NCI-H2081 (cell line): ENCODE measurements around the gene FCHSD2.

Experiments used
- DNase-seq, 2 experiments: peaks; one replicate each; lab custom pipeline; 2025; lab: John Stamatoyannopoulos, UW

The FCHSD2 gene

GRCh38 chr11:73142128-73142377, at the start of gene FCHSD2:
TSS of gene FCHSD2 (minus strand) at chr11:73142318. CDS start at chr11:73141877, 441 bp downstream.
- no peak for DNase-seq

- DNase-seq: no peak
Observed at GRCh38 chr11:73191151-73191550, 49.0 kb upstream of the FCHSD2 start.

DNA sequence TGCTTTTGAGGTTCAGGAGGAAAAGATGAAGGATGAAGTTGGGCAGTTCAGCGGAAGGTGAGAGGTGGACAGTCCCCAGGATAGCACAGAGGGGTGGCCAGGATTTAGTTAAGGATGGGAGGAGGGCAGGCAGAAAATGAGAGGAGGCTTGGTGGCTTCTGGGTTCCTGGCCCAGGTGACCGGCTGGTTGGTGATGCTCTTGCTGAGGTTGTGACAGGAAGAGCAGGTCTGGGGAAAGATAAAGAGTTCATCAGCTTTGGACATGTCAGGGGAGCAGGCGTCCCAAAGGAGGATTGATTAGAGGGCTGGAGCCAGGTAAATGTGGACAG, 48.4 kb upstream of the FCHSD2 start:
- DNase-seq: no peak

- DNase-seq: no peak
Observed at GRCh38 chr11:73189723-73190556, 47.8 kb upstream of the FCHSD2 start.

DNA sequence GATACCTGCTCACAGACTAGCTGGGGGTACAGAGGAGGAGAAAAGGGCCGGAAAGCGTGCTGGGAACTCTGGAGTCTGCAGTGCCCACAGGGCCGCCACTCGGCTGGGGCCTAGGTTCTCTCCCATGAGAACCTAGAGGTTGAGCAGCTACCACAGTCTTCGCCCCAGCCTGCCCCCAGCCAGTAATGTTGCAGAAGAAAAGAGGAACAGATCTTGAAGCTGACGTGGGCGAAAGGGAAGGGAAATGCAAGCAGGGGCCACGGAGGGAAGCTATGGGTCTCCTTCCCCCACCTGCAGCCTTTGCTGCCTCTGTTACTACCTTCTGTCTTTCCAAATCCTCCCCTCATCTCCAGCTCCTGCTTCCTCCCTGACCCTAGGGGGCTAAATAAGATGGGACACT, 47.2 kb upstream of the FCHSD2 start:
- no peak for DNase-seq

GRCh38 chr11:73188301-73188700, 46.2 kb upstream of the FCHSD2 start:
- DNase-seq: no peak

DNA sequence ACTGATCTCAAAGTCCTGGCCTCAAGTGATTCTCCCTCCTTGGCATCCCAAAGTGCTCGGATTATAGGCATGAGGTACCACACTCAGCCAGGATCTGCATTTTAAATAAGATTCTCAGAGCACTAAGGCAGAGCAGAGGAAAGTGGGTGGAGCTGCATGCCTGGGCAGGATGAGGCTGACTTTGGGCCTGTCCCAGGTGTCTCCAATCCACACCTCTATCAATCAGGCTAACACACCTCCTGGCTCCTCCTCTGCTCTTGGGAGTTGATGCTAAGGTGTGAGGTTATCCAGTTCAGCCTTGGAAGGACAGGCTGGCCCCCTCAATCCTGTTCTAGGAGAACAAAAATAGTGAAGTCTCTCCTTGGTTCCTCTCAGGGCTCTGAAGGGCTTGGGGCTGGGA, 45.7 kb upstream of the FCHSD2 start:
- DNase-seq: no peak

DNA sequence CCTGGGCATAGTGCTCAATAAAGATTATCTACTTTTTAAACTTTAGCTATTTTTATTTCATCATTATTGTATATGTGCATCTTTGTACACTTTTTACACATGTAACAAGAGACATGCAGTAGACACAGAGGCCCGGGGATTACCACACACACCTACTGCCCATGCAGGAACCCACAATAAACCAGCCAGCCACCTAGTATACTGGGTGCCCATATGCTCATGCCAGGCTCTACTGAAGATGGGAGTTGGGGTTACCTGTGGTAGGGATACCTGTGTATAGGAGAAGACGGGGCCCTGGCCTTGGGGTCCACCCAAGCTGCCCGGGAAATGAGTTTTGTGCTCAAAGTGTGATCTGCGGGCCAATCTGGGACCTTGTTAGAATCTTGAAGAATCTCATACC, 44.8 kb upstream of the FCHSD2 start:
- DNase-seq: no peak

DNA sequence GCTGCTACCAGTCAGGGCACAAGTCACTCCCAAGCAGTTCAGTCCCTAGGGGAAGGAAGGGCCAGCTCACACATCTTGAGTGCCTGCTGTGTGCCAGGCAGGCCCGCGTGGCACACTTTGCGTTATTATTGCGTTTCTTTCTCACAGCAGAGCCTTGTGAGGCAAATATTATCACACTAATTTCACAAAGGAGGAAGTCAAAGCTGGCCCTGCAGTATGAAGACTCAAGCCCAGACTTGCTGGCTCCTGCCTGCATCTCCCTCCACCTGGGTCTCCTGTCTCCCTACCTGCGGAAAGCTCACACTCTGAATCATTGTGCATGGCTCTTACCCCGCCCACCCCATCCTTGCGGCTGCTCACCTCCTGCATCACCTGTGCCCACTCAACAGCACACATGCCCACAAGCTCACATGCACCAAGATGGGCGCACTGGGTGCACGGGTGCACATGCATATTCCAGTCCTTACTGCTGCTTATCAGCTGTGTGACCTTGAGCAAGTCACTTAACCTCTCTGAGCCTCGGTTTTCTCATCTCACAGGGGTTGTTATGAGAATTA, 44.3 kb upstream of the FCHSD2 start:
- DNase-seq: no peak

DNA sequence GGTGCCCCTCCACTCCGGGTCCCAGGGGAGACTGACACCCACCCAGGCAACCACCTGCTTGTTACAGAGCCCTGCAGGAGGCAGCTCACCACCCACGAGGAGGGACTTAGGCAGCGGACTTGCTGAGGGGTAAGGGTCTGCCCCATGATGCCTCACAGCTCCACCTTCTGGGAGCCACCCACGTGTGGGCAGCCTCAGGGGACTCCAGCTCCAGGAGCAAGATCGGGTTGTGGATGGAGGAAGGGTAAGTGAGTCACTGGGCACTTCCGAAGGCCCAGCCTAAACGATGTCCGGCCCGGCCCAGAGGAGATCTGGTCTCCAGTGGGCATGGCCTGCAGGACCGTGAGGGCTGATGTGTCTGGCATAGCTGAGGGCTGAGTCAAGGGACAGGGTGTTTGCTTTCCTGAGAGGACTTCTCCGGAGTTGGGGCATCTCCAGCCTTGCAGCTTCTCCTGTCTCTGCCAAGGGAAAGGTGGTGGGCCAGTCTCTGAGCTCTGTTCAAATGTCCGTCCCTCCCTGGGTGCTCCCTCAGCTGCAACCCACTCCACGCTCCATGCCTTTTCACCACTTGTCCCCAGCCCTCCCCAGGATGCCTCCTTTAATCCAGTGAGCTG, 43.7 kb upstream of the FCHSD2 start:
- no peak for DNase-seq

DNA sequence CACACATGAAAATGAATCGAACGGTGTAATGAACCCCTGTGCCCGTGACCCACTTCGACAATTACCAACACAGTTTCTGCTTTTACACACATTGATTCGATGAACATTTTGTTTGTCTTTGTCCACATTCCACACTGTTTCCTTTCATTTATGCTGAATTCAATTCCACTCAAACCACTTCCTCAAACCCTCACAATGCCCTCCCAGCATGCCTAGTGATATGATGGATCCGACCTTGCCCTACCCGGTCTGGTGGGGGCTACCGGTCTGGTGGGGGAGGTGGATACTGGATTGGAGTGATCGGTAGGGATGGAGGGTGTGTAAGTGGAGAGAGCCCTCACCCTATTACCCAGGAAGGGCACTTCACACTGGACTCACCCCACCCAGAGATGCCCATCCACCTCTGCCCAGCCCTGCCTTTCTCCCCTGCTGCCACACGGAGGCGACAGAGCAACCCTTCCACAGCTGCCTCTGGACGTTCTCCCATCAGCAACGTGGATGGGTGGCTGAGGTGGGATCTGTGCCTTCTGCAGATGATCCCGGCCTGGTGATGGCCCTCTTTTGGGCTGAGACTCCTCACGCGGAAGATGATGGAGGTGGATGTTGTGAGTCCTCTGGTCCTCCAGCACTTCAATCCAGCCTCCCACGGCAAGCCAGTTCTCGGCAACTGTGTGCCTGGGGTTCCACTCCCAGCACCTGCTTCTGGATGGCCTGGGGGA, 43.0 kb upstream of the FCHSD2 start:
- DNase-seq: peak; percentile 41 to 44

GRCh38 chr11:73182824-73183321, 40.8 kb upstream of the FCHSD2 start:
- no peak for DNase-seq

GRCh38 chr11:73178681-73179080, 36.6 kb upstream of the FCHSD2 start:
- no peak for DNase-seq

DNA sequence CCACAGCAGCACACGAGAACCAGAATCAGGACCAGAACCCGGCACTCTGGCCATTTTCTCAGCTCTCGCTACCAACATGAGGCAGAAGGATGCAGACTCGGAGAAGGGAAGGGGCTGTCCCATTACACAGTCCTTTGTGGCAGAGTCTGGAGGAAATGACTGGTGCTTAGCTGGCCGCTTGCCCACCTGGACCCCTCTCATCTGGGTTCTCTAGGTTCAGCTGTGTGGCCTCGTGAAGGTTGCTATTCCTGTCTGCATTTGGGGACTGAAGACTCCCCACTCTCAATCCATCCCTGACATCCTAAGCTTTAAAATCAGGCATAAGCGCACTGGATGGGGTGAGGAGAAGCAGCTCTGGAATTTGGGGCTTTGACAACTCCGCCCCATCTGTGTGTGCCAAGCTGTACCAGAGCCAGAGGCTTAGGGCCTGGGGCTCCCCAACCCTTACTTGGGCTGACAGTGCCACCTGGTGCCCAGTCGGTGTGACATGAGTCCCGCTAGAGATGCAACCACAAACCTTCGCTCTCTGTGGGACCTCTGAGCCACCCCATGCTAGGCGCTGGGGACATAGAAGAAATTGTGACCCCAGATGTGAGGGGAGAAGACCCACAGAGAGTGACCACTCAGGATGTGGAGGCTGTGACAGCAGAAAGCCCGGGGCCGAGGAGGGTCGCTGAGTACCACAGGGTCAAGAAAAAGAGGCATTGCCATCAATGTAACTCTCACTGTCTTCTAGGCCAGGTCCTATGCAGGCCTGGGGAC, 35.8 kb upstream of the FCHSD2 start:
- DNase-seq: peak; percentile 62 to 67

GRCh38 chr11:73177380-73177777, 35.3 kb upstream of the FCHSD2 start:
- DNase-seq: no peak

- no peak for DNase-seq
Observed at GRCh38 chr11:73176874-73177155, 34.7 kb upstream of the FCHSD2 start.

GRCh38 chr11:73176145-73176873, 34.2 kb upstream of the FCHSD2 start:
- DNase-seq: no peak

- no peak for DNase-seq
Observed at GRCh38 chr11:73175551-73176144, 33.5 kb upstream of the FCHSD2 start.

GRCh38 chr11:73174495-73174791, 32.3 kb upstream of the FCHSD2 start:
- no peak for DNase-seq

GRCh38 chr11:73173755-73174494, 31.8 kb upstream of the FCHSD2 start:
- no peak for DNase-seq
